Testis (tissue), 3 donors: Measurements from ENCODE around the gene TECTA. TPM values are rescaled to one million over a fixed set of nuclear protein-coding genes. Genes with fewer than 3 reads are reported as not detected.
A peak's percentile ranks its signal among the peaks of the same experiment; 100 is the strongest.

Source experiments
- DNase-seq: peaks from one replicate; pipeline ENCODE4 v3.0.0-alpha.2; 2019
- H3K27ac ChIP-seq, 2 donors: fragments of 200-600 bp; sonication (generic); one replicate each; pipeline ENCODE4 v1.5.1; 2019
- H3K27me3 ChIP-seq: fragments of 200-600 bp; sonication (generic); one replicate; pipeline ENCODE4 v1.5.1; 2019
- H3K36me3 ChIP-seq: fragments of 200-600 bp; sonication (generic); one replicate; pipeline ENCODE4 v1.5.1; 2017; ENCODE audit warnings: low read depth; ENCODE audit errors: missing control alignments
- H3K4me1 ChIP-seq: fragments of 200-600 bp; sonication (generic); one replicate; pipeline ENCODE4 v1.5.1; 2019
- H3K4me3 ChIP-seq, 2 donors: fragments of 200-600 bp; sonication (generic); one replicate each; pipeline ENCODE4 v1.5.1; 2017 to 2019
- H3K9me3 ChIP-seq: fragments of 200-600 bp; sonication (generic); one replicate; pipeline ENCODE4 v1.5.1; 2017
- POLR2A ChIP-seq: fragments of 450-650 bp; IDR thresholded peaks from one replicate; pipeline ENCODE4 v1.6.1; 2017; ENCODE audit warnings: antibody characterized with exemption, mild to moderate bottlenecking, moderate library complexity
- WGBS, 2 donors: methylation state at CpG; one replicate each; pipeline ENCODE4 v1.1.5; 2018; 5-methylcytosine and 5-hydroxymethylcytosine counted together
- intact Hi-C: fragments of 100-400 bp; cut with DNase I; formaldehyde crosslinking; loops from one replicate; pipeline ENCODE4 v1.15.1; 2023; ENCODE audit warnings: low total_unique reads
- polyA plus RNA-seq: library from polyadenylated mRNA; stranded (reverse); fragments of 350-450 nt; fragmentation: Illumina TruSeq; extraction: RNeasy Lipid Tissue Mini Kit (QIAGEN cat#74804); gene quantifications from one replicate; pipeline ENCODE4 v1.2.3, GENCODE V29; 2014; ENCODE audit warnings: low read depth, low replicate concordance; ENCODE audit not compliant: insufficient read depth
- total RNA-seq, 2 donors: library from RNA; depleted of rRNA; stranded (reverse); fragments of >200 nt; gene quantifications; one replicate each; pipeline ENCODE4 v1.2.3, GENCODE V29; 2016
- TF ChIP-seq, protein P1 (sequence below), 3 experiments: fragments of 450-650 bp in 2 of 3; fragments of 200-600 bp in 1 of 3; sonication (generic) in 1 of 3; IDR thresholded peaks; one replicate each; pipeline ENCODE4 v1.5.1; 2016 to 2019; ENCODE audit warnings: antibody characterized with exemption in 3 of 3, mild to moderate bottlenecking in 2 of 3, moderate library complexity in 1 of 3

Gene TECTA
- total and polyA plus RNA-seq, 3 donors from 2014 or later = 2.5 to 4.6 (median 3.1) TPM

DNA sequence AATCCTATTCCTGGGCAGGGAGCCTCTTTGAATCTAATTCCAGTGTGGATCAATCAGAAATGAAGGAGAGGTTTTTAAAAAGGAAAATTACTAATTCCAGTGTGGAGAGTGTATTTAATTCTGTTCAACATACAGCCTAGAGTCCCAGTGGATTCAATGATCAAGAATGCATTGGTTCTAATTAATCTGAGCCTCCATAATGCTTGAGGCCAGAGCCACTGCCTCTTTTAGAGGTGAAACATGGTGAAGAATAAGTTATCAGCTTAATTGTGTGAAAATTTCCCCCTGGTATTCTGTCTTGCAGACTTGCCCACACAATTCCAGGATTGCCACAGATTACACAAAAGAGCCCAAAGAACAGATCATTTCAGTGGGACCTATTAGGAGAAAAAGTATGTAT is 87.7 kb downstream of the TECTA start:
- intact Hi-C loops = no loop called here
- H3K4me1 ChIP-seq = no peaks in the 10 kb centered on the region
- H3K4me3 ChIP-seq = no peak overlapping the region
- H3K27me3 ChIP-seq = no peaks in the 10 kb centered on the region
- H3K36me3 ChIP-seq = no peaks in the 10 kb centered on the region
- no peaks in the 10 kb centered on the region for H3K9me3 ChIP-seq
- no peak for TF ChIP-seq POLR2A
- TF ChIP-seq, protein P1, sequence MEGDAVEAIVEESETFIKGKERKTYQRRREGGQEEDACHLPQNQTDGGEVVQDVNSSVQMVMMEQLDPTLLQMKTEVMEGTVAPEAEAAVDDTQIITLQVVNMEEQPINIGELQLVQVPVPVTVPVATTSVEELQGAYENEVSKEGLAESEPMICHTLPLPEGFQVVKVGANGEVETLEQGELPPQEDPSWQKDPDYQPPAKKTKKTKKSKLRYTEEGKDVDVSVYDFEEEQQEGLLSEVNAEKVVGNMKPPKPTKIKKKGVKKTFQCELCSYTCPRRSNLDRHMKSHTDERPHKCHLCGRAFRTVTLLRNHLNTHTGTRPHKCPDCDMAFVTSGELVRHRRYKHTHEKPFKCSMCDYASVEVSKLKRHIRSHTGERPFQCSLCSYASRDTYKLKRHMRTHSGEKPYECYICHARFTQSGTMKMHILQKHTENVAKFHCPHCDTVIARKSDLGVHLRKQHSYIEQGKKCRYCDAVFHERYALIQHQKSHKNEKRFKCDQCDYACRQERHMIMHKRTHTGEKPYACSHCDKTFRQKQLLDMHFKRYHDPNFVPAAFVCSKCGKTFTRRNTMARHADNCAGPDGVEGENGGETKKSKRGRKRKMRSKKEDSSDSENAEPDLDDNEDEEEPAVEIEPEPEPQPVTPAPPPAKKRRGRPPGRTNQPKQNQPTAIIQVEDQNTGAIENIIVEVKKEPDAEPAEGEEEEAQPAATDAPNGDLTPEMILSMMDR (IDR thresholded peaks at IDR 0.05) = no peak
- no peak overlapping the region for H3K27ac ChIP-seq
- DNase-seq = no peak

DNA sequence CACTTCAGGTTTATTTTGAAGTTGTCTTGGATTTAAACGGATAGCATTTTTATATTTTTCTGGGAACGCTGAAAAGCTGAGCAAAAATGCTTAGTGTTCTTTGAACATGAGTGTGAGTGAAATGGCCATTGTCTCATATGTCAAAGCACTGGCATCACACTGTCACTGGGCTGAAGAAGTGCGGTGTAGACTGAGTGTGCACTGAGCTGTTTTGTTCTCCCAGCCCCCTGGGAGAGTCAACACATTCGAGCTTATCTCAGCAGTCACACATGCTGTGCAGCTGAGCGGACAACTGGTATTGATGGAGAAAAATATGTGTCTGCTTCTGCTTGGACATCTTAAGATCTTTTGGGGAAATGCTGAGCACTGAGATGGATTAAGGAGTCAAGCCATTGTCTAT is 90.8 kb downstream of the TECTA start:
- TF ChIP-seq, protein P1 (IDR thresholded peaks at IDR 0.05) = no peak
- TF ChIP-seq POLR2A = no peak
- no peaks in the 10 kb centered on the region for H3K27me3 ChIP-seq
- 82 to 89% methylated on average over 5 of the region's 5 CpGs for WGBS, 2 donors

DNA sequence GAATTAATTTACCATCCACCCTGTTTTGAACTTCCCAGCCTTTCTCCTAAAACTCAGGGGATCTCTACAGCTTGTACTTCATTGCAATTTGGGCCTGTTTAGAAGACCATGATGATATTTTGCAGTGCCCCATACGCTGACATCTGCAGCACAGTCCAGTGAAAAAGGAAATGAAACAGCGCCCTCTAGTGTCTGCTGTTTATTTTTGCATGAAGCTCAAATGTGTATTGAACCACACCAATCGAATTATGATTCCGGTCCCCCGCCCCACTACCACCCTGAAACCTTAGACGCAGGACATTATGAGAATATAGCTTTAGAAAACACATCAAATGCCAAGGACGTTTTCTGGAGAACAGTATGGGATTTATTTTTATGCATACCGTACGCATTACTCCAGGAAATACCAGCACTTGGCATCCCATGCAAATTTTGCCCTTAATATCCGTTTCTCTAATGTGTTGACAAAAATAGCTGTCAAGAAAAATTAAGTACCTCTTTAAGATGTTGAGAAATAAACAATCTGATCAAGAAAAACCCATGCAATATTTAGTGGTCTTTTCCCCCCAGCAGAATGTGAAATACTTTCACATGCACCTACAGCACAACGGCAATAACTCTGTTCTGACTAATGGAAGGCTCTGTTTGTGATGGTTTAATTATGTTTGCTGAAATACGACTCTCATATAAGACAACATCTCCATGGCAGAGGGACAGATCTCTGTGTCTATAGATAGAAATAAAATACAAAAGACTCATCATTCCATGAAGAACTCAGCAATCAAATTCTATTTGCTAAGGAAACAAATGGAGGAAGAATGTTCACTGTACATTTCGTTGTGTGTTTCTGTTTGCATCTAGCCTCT is 93.9 kb downstream of the TECTA start:
- no peaks in the 10 kb centered on the region for H3K36me3 ChIP-seq
- no peak overlapping the region for H3K4me3 ChIP-seq
- peak; percentile 80 for DNase-seq
- TF ChIP-seq, protein P1 (IDR thresholded peaks at IDR 0.05) = peak; percentile 73 to 96 (median 89)
- no peak for TF ChIP-seq POLR2A
- no peaks in the 10 kb centered on the region for H3K9me3 ChIP-seq
- WGBS, 2 donors = 15 to 18% methylated on average over 13 of the region's 13 CpGs
- H3K27me3 ChIP-seq = no peaks in the 10 kb centered on the region
- H3K4me1 ChIP-seq = no peaks in the 10 kb centered on the region
- intact Hi-C loops = no loop called here
- no peak overlapping the region for H3K27ac ChIP-seq

More for the DNA sequence above, 90.8 kb downstream of the TECTA start:
- no peak for DNase-seq
- Histone ChIP-seq H3K36me3 (no peaks in the 10 kb centered on the region), H3K27ac (no peak overlapping the region), H3K4me1 (no peaks in the 10 kb centered on the region), H3K4me3 (no peak overlapping the region), H3K9me3 (no peaks in the 10 kb centered on the region)
- intact Hi-C loops = no loop called here

DNA sequence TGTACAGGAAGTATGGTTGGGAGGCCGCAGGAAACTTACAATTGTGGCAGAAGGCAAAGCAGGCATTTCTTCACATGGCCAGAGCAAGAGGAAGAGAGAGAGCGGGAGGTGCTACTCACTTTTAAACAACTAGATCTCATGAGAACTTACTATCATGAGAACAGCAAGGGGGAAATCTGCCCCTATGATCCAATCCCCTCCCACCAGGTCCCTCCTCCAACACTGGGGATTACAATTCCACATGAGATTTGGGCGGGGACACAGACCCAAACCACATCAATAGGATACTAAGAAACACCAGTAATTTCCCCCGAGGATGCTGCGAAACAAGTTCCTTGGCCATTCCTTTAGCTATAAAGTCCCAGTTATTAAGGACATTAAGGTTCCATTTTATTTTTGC is 97.4 kb downstream of the TECTA start:
- intact Hi-C loops = no loop called here
- Histone ChIP-seq H3K4me1 (no peaks in the 10 kb centered on the region), H3K27me3 (no peaks in the 10 kb centered on the region), H3K9me3 (no peaks in the 10 kb centered on the region), H3K27ac (no peak overlapping the region), H3K4me3 (no peak overlapping the region), H3K36me3 (no peaks in the 10 kb centered on the region)
- WGBS, 2 donors = 82 to 93% methylated on average over 5 of the region's 5 CpGs
- TF ChIP-seq POLR2A = no peak
- TF ChIP-seq, protein P1 (IDR thresholded peaks at IDR 0.05) = no peak
- no peak for DNase-seq

DNA sequence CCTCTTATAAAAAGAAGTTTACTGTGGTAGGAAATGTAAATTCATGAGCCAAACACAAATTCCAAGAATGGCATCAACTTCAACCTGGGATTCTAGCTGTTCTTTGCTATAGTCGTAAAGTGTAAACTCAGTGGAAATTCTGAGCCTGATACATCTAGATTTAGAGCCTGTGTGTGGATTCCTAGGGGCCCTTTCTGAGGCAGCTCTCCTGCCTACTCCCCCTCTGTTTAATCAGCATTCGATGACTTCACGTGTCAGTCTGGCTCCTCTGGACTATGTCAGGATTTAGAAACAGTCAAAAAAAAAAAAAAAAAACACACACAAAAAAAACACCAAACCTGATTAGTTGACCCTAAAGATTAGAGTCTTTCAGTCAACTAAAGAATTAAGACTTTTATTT is 98.5 kb downstream of the TECTA start:
- no peak for TF ChIP-seq POLR2A
- TF ChIP-seq, protein P1 (IDR thresholded peaks at IDR 0.05) = no peak
- H3K9me3 ChIP-seq = no peaks in the 10 kb centered on the region
- DNase-seq = no peak
- intact Hi-C loops = no loop called here
- 63% methylated on average over 3 of the region's 3 CpGs for WGBS, 2 donors
- no peak overlapping the region for H3K27ac ChIP-seq
- no peaks in the 10 kb centered on the region for H3K4me1 ChIP-seq
- H3K4me3 ChIP-seq = no peak overlapping the region
- H3K36me3 ChIP-seq = no peaks in the 10 kb centered on the region
- H3K27me3 ChIP-seq = no peaks in the 10 kb centered on the region
